Peyer's patch (tissue), 4 donors: Measurements from ENCODE around the gene SIN3B.

Experiments
- CTCF ChIP-seq, 6 experiments: fragments of 450-650 bp in 4 of 6; fragments of 200-600 bp in 2 of 6; sonication (generic) in 1 of 6; IDR thresholded peaks; one replicate each; pipeline ENCODE4 v1.5.1; 2017 to 2019; ENCODE audit warnings: antibody characterized with exemption in 6 of 6, mild to moderate bottlenecking in 3 of 6, moderate library complexity in 1 of 6
- POLR2A ChIP-seq, 2 donors: fragments of 450-650 bp; IDR thresholded peaks; one replicate each; pipeline ENCODE4 v1.5.1; 2017; ENCODE audit warnings: antibody characterized with exemption in 2 of 2, mild to moderate bottlenecking in 2 of 2, moderate library complexity in 2 of 2

- TF ChIP-seq POLR2A (IDR thresholded peaks at IDR 0.05) = no peak
- TF ChIP-seq CTCF (IDR thresholded peaks at IDR 0.05) = no peak
These were observed 3.7 kb upstream of the SIN3B start for GRCh38 chr19:16825312-16826052.
